Heart right ventricle (tissue), 16 donors: ENCODE data around the gene COL18A1. TPM values are rescaled to one million over a fixed set of nuclear protein-coding genes. Genes with fewer than 3 reads are reported as not detected.

Experiments used
- ATAC-seq, 8 donors: fragments of 200-7000 bp; cut with Tn5 transposase; one replicate each; pipeline ENCODE4 v1.9.1; 2020; ENCODE audit warnings: mild to moderate bottlenecking in 8 of 8, moderate library complexity in 8 of 8, moderate number of reproducible peaks in 1 of 8
- DNase-seq, 2 donors: peaks; one replicate each; pipeline ENCODE4 v3.0.0-alpha.2; 2020
- H3K27ac ChIP-seq, 10 donors: fragments of 200-600 bp; sonication (generic) in 2 of 10; one replicate each; pipeline versions ENCODE4 v1.5.0 to v1.8.0; 2020 to 2022; ENCODE audit warnings: mild to moderate bottlenecking in 3 of 10
- H3K27me3 ChIP-seq, 7 donors: fragments of 200-600 bp; one replicate each; pipeline ENCODE4 v1.8.0; 2021 to 2022; ENCODE audit warnings: mild to moderate bottlenecking in 2 of 7
- H3K36me3 ChIP-seq, 9 donors: fragments of 200-600 bp; sonication (generic) in 1 of 9; one replicate each; pipeline versions ENCODE4 v1.5.0 to v1.8.0; 2020 to 2022; ENCODE audit warnings: mild to moderate bottlenecking in 2 of 9
- H3K4me1 ChIP-seq, 9 donors: fragments of 200-600 bp; sonication (generic) in 1 of 9; one replicate each; pipeline versions ENCODE4 v1.5.0 to v1.8.0; 2020 to 2022; ENCODE audit warnings: mild to moderate bottlenecking in 4 of 9
- H3K4me3 ChIP-seq, 10 donors: fragments of 200-600 bp; sonication (generic) in 2 of 10; one replicate each; pipeline versions ENCODE4 v1.5.0 to v1.8.0; 2020 to 2022; ENCODE audit warnings: mild to moderate bottlenecking in 7 of 10, moderate library complexity in 2 of 10
- H3K9me3 ChIP-seq, 11 donors: fragments of 200-600 bp in 10 of 11; sonication (generic) in 2 of 11; one replicate each; pipeline versions ENCODE4 v1.5.0 to v1.8.0; 2013 to 2022; ENCODE audit warnings: mild to moderate bottlenecking in 2 of 11, control low read depth in 1 of 11, moderate library complexity in 1 of 11
- CTCF ChIP-seq, 9 donors: fragments of 200-600 bp; sonication (generic) in 2 of 9; IDR thresholded peaks; one replicate each; pipeline versions ENCODE4 v1.5.0 to v1.8.0; 2021 to 2022; ENCODE audit warnings: antibody characterized with exemption in 9 of 9, mild to moderate bottlenecking in 5 of 9, moderate library complexity in 1 of 9
- WGBS, 2 donors: extraction: QIAGEN DNeasy Blood & Tissue Kit; methylation state at CpG; one replicate each; pipeline ENCODE4 v1.1.7; 2013; ENCODE audit warnings: inconsistent platforms in 1 of 2; 5-methylcytosine and 5-hydroxymethylcytosine counted together
- intact Hi-C, 10 donors: fragments of 100-400 bp; cut with DNase I; formaldehyde crosslinking; loops; one replicate each; pipeline versions ENCODE4 v1.11.1 to v1.14.2; 2022
- polyA plus RNA-seq, 2 donors: library from polyadenylated mRNA; stranded (reverse); fragments of 200-250 nt; gene quantifications; one replicate each; pipeline ENCODE4 v1.2.3, GENCODE V29; 2013
- total RNA-seq, 10 donors: library from RNA; stranded (reverse); fragmentation: NEBNext Ultra II Directional in 3 of 10; extraction: Animal tissue kit (Norgen Biotek cat#: 25700) in 3 of 10; gene quantifications; one replicate each; pipeline versions ENCODE4 v1.2.1 to v1.2.4, GENCODE V29; 2021 to 2023
- donor health status: Arrhythmogenic right ventricular cardiomyopathy.
- donor health status: ischemic (EF 13 %, LVEDD 7.1; RV severe dilation, severe dysfunction).
- donor health status: healthy with polysubstance abuse.
- donor health status: DM: no; HTN: yes; CAD: no.
- donor health status: DM: no; HTN: no; CAD: no.
- donor health status: ischemic (EF 25% LVEDD 6.9; RV normal size, moderate dysfunction).
- donor health status: ischemic (EF 25% LVEDD 5.7; RV mildly dilated, moderate dysfunction).
- donor health status: healthy.
- donor health status: DM: yes; HTN: yes; CAD: no.
- donor health status: Ischemic cardiomyopathy.
- donor health status: ischemic (EF 35%, LVEDD 5.7; RV mildly dilated, moderate dysfunction).
- donor health status: nonischemic (EF 11% LVEDD 7.7; RV severe dilation, severe dysfunction).
- donor health status: DM: yes; HTN: yes; CAD: no.
- donor health status: PGD.
- donor health status: ischemic (EF 29% LVEDD 5.4; RV normal size, mild dysfunction).
- donor health status: nonischemic (EF 23%, LVEDD 6.1; RV moderate dilation, normal function).

Gene COL18A1
- total and polyA plus RNA-seq, 12 donors = 33.7 to 87.1 (median 52.6) TPM

DNA sequence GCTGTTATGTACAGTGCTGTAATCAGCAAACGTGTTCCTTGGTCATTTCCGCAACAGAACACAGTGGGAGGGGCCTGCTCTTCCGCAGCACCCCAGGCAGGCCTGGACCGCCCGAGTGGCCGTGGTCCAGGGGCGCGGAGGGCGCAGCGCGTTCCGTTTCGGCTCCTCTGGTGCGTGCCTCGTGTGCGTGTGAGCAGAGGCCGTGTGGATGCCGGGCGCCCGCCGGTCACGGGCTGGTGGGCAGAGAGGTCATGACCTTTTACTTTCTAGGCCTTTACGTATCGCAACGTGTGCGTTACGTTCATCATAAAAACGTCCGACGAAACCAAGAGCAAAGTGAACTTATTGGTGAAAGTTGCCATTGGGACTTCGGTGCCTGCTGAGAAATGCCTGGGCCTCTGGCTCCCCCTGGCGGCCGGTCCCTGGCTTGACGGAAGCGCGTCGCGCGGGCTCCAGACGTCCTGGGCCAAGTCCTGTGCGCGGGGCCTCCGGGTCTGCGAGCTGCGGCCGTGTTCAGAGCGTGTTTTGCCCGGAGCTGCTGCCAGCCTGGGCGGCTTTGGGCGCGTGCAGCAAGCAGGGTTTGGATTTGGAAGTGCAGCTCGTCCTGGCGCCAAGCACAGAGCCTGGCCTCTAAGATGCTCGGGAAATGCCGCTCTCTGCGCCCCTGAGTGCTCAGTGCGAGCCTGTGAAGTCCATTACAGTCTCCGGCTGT is 34.4 kb downstream of the COL18A1 start:
- Histone ChIP-seq H3K27ac (peak overlapping the region; percentile 54 to 94 (median 81)), H3K36me3 (no peaks in the 10 kb centered on the region), H3K9me3 (no peaks in the 10 kb centered on the region), H3K4me1 (peaks cover 0 to 36% (median 18%) of the 10 kb centered on the region in 9 donors), H3K27me3 (no peaks in the 10 kb centered on the region), H3K4me3 (peak overlapping the region in 9 of 10 donors; percentile 25 to 55 (median 40))
- intact Hi-C loops = loop anchor here (1.0 to 5.0 kb wide), 13 partner anchors 47 to 299 kb away; no protein-coding TSS in a partner anchor
- DNase-seq (peak; percentile 86 to 89), ATAC-seq (peak; percentile 83 to 90 (median 88))
- WGBS, 2 donors = 12 to 13% methylated on average over 58 of the region's 58 CpGs
- peak; percentile 92 to 99 (median 98) for TF ChIP-seq CTCF (IDR thresholded peaks at IDR 0.05)

- TF ChIP-seq CTCF (IDR thresholded peaks at IDR 0.05) = no peak
- Histone ChIP-seq H3K4me1 (peaks cover 0 to 30% (median 15%) of the 10 kb centered on the region in 9 donors), H3K9me3 (no peaks in the 10 kb centered on the region), H3K27me3 (no peaks in the 10 kb centered on the region), H3K36me3 (no peaks in the 10 kb centered on the region), H3K27ac (peak overlapping the region in 4 of 10 donors; percentile 54 to 94 (median 86)), H3K4me3 (no peak overlapping the region)
- ATAC-seq (peak in 1 of 8 donors; percentile 8), DNase-seq (peak in 1 of 2 donors; percentile 16)
- intact Hi-C loops = loop anchor here (1.0 to 10.0 kb wide), 15 partner anchors 48 to 300 kb away; no protein-coding TSS in a partner anchor
- WGBS, 2 donors = 95% methylated on average over 28 of the region's 28 CpGs
These were observed 35.0 kb downstream of the COL18A1 start for GRCh38 chr21:45439901-45440461.

- TF ChIP-seq CTCF (IDR thresholded peaks at IDR 0.05) = no peak
- Histone ChIP-seq H3K4me3 (no peak overlapping the region), H3K27ac (no peak overlapping the region), H3K9me3 (peaks cover 0 to 4% (median 0%) of the 10 kb centered on the region in 11 donors), H3K36me3 (no peaks in the 10 kb centered on the region), H3K4me1 (peaks cover 0 to 23% (median 15%) of the 10 kb centered on the region in 9 donors), H3K27me3 (no peaks in the 10 kb centered on the region)
- ATAC-seq (no peak), DNase-seq (peak in 1 of 2 donors; percentile 15)
- intact Hi-C loops = loop anchor here in 3 of 10 donors (5.0 to 10.0 kb wide), 2 partner anchors 294 to 296 kb away; no protein-coding TSS in a partner anchor
- 92% methylated on average over 22 of the region's 22 CpGs for WGBS, 2 donors
These were observed 35.9 kb downstream of the COL18A1 start for GRCh38 chr21:45440736-45441350.
